Measurements from ENCODE around the gene TECTA. TPM values are rescaled to one million over a fixed set of nuclear protein-coding genes. Genes with fewer than 3 reads are reported as not detected.

Gene TECTA
- total RNA-seq, 1 donor from 2014 or later = 0.59 TPM

DNA sequence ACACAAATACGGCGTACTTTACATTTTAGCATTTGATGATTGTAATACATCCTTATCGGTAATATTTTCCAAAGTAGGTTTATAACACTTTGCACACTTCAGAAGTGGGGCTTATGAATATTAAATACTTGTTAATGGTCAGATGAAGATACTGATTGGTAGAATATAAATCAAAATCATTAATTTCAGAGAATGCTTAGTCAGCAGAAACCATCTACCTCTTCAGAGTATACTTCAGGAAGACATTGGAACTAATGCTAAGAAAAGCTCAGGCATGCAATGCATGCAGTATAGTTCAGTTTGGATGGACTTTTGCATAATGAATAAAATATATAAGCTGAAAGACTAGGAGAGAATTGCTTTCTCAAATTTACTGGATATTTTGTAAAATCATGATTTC lies 19.7 kb upstream of the TECTA start:
- DNase-seq = no peak
- Histone ChIP-seq H3K36me3 (peaks cover 12% of the 10 kb centered on the region), H3K9me3 (no peaks in the 10 kb centered on the region), H3K27ac (no peak overlapping the region), H3K27me3 (ENCODE audit: low read depth) (no peaks in the 10 kb centered on the region), H3K4me3 (no peak overlapping the region), H3K4me1 (no peaks in the 10 kb centered on the region)
- no peak for ATAC-seq
- TF ChIP-seq CTCF (IDR thresholded peaks at IDR 0.05) = no peak
- intact Hi-C loops (cut with DNase I) = no loop called here

GRCh38 chr11:121082219-121082618 lies 18.8 kb upstream of the TECTA start:
- no peaks in the 10 kb centered on the region for H3K9me3 ChIP-seq
- no peaks in the 10 kb centered on the region for H3K4me1 ChIP-seq
- intact Hi-C loops (cut with DNase I) = no loop called here
- DNase-seq (no peak), ATAC-seq (no peak)
- no peak overlapping the region for H3K27ac ChIP-seq
- H3K36me3 ChIP-seq = peaks cover 20% of the 10 kb centered on the region
- no peak for TF ChIP-seq CTCF (IDR thresholded peaks at IDR 0.05)
- H3K27me3 ChIP-seq (ENCODE audit: low read depth) = no peaks in the 10 kb centered on the region
- H3K4me3 ChIP-seq = no peak overlapping the region

DNA sequence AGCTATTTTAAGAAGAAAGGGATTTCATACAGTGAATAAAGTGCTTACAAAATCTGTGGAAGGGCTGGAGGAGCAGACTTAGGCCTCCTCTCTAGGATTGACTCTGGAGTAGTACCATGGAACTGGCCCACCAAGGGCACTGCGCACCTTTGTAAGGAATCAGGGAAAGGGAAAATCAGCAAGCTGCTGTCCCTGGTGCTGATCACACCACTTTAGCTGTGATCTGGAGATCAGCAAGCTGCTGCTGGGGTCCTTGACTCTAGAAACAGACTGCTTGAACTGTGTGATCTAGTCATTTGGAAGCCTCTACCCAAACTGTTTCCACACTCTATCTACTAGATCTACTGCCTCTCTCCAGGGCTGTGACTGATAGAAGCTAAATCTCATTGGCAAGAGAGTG lies 18.4 kb upstream of the TECTA start:
- intact Hi-C loops (cut with DNase I) = no loop called here
- no peaks in the 10 kb centered on the region for H3K4me1 ChIP-seq
- H3K4me3 ChIP-seq = no peak overlapping the region
- ATAC-seq (no peak), DNase-seq (no peak)
- H3K27me3 ChIP-seq (ENCODE audit: low read depth) = no peaks in the 10 kb centered on the region
- H3K9me3 ChIP-seq = no peaks in the 10 kb centered on the region
- peaks cover 25% of the 10 kb centered on the region for H3K36me3 ChIP-seq
- H3K27ac ChIP-seq = no peak overlapping the region
- no peak for TF ChIP-seq CTCF (IDR thresholded peaks at IDR 0.05)

DNA sequence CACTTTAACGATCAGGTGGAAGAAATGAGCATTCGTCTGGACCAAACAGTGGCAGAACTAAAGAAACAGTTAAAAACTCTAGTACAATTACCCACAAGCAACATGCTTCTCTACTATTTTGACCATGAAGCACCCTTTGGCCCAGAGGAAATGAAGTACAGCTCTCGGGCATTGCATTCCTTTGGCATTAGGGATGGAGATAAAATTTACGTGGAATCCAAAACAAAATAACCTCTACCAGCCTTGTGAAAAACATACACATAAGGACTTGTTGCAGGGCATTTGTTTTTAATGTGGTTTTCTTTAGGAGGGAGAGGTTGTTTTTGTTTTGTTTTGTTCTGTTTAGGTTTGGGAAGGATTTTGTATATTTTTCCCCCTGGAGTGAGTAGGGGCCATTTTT lies 14.2 kb upstream of the TECTA start:
- Histone ChIP-seq H3K4me1 (no peaks in the 10 kb centered on the region), H3K27ac (no peak overlapping the region), H3K27me3 (ENCODE audit: low read depth) (no peaks in the 10 kb centered on the region), H3K4me3 (no peak overlapping the region), H3K36me3 (peaks cover 31% of the 10 kb centered on the region), H3K9me3 (no peaks in the 10 kb centered on the region)
- DNase-seq = no peak
- no peak for ATAC-seq
- intact Hi-C loops (cut with DNase I) = no loop called here
- no peak for TF ChIP-seq CTCF (IDR thresholded peaks at IDR 0.05)

DNA sequence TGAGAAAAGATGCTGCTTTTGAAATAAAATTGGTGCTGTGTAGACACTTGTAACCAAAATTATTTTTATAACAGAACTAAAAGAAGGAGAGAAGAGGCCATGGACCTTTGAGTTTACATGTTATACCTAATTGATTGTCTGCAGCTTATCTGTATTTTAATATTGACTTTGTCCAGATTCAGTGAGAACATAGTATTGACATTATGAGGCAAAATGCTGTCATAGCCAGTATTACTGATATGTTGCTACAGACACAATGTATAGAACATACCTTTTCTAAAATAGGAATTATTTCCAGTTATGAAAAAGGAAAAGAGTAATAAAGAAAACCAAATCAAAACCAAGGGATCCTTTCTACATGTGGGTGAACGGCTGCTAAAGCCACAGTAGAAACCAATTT lies 11.5 kb upstream of the TECTA start:
- Histone ChIP-seq H3K27me3 (ENCODE audit: low read depth) (no peaks in the 10 kb centered on the region), H3K9me3 (no peaks in the 10 kb centered on the region), H3K4me1 (no peaks in the 10 kb centered on the region), H3K36me3 (peaks cover 27% of the 10 kb centered on the region), H3K4me3 (no peak overlapping the region), H3K27ac (no peak overlapping the region)
- no peak for ATAC-seq
- TF ChIP-seq CTCF (IDR thresholded peaks at IDR 0.05) = no peak
- DNase-seq = no peak
- intact Hi-C loops (cut with DNase I) = no loop called here

DNA sequence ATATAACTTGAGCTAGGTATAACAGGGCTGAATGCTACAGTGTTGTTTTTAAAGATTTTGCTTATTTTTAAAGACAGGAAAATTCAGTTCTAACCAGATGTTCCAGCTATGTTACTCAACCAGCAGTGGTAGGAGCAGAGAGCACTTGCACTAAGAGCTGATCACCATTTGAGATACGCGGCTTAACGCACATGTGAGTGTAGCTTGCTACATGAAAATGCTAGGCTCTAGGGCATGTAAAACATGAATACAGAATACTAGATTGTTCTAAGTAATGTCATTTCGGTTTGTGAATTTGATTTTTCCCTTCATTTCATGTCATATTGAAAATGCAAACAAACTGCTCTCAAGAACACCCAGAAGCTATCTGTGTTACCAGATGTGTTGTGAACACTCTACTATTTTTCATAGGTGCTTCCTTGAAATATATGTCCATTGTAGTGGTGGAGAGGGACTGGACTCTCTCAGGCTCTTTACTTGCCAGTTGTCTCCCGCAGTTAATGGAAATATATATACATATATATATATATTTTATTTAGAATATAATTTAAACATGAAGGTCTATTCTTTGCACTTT lies 10.8 kb upstream of the TECTA start:
- DNase-seq (no peak), ATAC-seq (no peak)
- Histone ChIP-seq H3K27me3 (ENCODE audit: low read depth) (no peaks in the 10 kb centered on the region), H3K36me3 (peaks cover 22% of the 10 kb centered on the region), H3K9me3 (no peaks in the 10 kb centered on the region), H3K4me1 (no peaks in the 10 kb centered on the region), H3K27ac (no peak overlapping the region), H3K4me3 (no peak overlapping the region)
- no peak for TF ChIP-seq CTCF (IDR thresholded peaks at IDR 0.05)
- intact Hi-C loops (cut with DNase I) = no loop called here
